HUES6 (cell line): Measurements from ENCODE around the gene FBXO11.
"Not testable (repeated sequence)": the region's sequence is repeated elsewhere in the genome, so short reads cannot be mapped to it uniquely, and the experiment has no call there.

Source experiments
- H3K27ac ChIP-seq: 2 replicates; pipeline ENCODE4 v1.7.0; 2013; ENCODE audit warnings: low read depth, mild to moderate bottlenecking, low read length, inconsistent platforms
- H3K27me3 ChIP-seq: 2 replicates; pipeline ENCODE4 v1.6.1; 2013; ENCODE audit warnings: low read length; ENCODE audit not compliant: control insufficient read depth, insufficient read depth
- H3K36me3 ChIP-seq: 2 replicates; pipeline ENCODE4 v1.6.1; 2013; ENCODE audit warnings: low read length; ENCODE audit not compliant: control insufficient read depth, insufficient read depth
- H3K4me1 ChIP-seq: 2 replicates; pipeline ENCODE4 v1.6.1; 2013; ENCODE audit warnings: low read length; ENCODE audit not compliant: control insufficient read depth, insufficient read depth
- H3K4me3 ChIP-seq: 2 replicates; pipeline ENCODE4 v1.5.1; 2013; ENCODE audit warnings: low read depth, low read length
- H3K9ac ChIP-seq: one replicate; pipeline ENCODE4 v1.6.1; 2013; ENCODE audit warnings: mild to moderate bottlenecking, low read length
- H3K9me3 ChIP-seq: 2 replicates; pipeline ENCODE4 v1.6.1; 2013; ENCODE audit warnings: low read depth, low read length; ENCODE audit not compliant: control insufficient read depth, insufficient read depth

Gene FBXO11

GRCh38 chr2:47870641-47871540 is 35.4 kb downstream of the FBXO11 start:
- no peaks in the 10 kb centered on the region for H3K9me3 ChIP-seq
- H3K36me3 ChIP-seq: no peaks in the 10 kb centered on the region
- H3K27me3 ChIP-seq: no peaks in the 10 kb centered on the region
- peaks cover 40% of the 10 kb centered on the region for H3K4me1 ChIP-seq
- H3K9ac ChIP-seq: no peak overlapping the region
- H3K27ac ChIP-seq: no peak overlapping the region; the same call in 1 of the 2 replicates
- no peak overlapping the region for H3K4me3 ChIP-seq

DNA sequence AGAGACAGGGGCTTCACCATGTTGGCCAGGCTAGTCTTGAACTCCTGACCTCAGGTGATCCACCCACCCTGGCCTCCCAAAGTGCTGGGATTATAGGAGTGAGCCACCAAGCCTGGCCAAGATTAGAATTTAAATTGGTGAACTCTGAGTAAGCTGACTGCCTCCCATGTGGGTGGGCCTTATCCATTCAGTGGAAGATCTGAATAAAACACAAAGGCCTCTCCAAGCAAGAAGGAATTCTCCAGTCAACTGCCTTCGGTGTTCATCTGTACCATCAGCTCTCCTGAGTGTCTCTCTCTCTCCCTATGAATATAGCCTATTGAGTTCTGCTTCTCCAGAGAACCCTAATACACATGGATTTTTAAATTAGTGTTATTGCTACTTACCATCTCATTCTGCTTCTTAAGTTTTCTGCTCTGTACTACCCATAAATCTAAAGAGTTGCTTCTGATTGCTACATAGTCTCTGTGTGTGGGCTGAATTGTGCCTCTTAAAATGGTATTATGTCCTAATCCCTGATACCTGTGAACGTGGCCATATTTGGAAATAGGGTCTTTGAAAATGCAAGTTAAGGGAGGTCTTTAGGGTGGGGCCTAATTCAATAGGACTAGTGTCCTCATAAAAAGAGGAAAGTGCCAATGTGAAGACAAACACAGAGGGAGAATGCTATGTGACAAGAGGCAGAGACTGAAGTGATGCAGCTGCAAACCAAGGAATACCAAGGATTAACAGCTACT is 36.3 kb downstream of the FBXO11 start:
- no peaks in the 10 kb centered on the region for H3K36me3 ChIP-seq
- H3K9ac ChIP-seq: no peak overlapping the region
- no peaks in the 10 kb centered on the region for H3K27me3 ChIP-seq
- H3K4me1 ChIP-seq: peaks cover 40% of the 10 kb centered on the region
- no peak overlapping the region; the same call in 1 of the 2 replicates for H3K4me3 ChIP-seq
- H3K27ac ChIP-seq: peak overlapping the region; percentile 43; the same call in 1 of the 2 replicates
- no peaks in the 10 kb centered on the region for H3K9me3 ChIP-seq

DNA sequence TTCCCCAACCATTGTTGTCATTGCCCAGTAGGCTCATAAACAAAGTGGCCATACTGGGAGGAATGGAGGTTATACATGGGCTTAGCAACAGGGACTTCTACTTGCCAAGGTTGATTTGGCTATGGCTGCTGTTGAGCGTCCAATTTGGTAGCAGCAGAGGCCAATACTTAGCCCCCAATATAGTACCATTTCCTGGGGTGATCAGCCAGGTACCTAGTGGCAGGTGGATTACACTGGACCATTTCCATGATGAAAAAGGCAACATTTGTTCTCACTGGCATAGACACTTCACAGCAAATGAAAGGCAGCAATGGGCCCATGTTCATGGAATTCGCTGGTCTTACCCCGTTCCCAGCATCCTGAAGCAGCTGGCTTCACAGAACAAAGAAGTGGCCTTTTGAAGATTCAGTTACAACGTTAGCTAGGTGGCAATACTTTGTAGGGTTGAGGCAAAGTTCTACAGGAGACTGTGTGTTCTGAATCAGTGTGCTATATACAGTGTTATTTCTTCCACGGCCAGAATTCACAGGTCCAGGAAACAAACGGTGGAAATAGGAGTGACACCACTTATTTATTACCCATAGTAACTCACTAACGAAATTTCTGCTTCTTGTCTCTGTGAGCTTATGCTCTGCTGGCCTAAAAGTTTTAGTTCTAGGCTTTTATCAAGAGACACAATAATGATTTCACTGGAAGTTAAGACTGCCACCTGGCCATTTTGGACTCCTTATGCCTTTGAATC is 37.5 kb downstream of the FBXO11 start:
- H3K27ac ChIP-seq: no peak overlapping the region

DNA sequence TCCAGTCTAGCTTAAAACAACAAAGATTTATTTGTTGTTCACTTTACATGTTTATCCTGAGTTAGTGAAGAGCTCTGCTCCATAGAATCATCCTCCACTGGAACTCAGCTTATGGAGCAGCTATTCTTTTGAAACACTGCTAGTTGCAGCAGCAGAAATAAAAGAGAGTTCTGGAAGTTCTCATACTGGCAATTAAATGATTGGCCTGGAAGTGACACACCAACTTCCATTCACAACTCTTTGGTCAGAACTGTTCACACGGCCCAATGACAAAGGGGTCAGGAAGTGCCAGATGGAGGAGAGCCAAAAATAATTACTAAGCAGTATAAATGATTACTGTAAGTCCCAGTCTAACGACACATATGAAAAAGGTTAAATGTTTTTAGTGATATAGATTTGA is 39.1 kb downstream of the FBXO11 start:
- Histone ChIP-seq H3K9ac (no peak overlapping the region), H3K9me3 (no peaks in the 10 kb centered on the region), H3K4me1 (peaks cover 30% of the 10 kb centered on the region), H3K27me3 (no peaks in the 10 kb centered on the region), H3K36me3 (no peaks in the 10 kb centered on the region), H3K4me3 (no peak overlapping the region), H3K27ac (no peak overlapping the region)

More for the DNA sequence above, 37.5 kb downstream of the FBXO11 start:
- Histone ChIP-seq H3K4me3 (no peak overlapping the region), H3K27me3 (no peaks in the 10 kb centered on the region), H3K9me3 (no peaks in the 10 kb centered on the region), H3K36me3 (no peaks in the 10 kb centered on the region), H3K4me1 (peaks cover 40% of the 10 kb centered on the region), H3K9ac (no peak overlapping the region)

- Histone ChIP-seq H3K36me3 (no peaks in the 10 kb centered on the region), H3K4me1 (peaks cover 7% of the 10 kb centered on the region; the same call in 1 of the 2 replicates), H3K27ac (no peak overlapping the region), H3K9me3 (no peaks in the 10 kb centered on the region), H3K9ac (no peak overlapping the region), H3K27me3 (no peaks in the 10 kb centered on the region), H3K4me3 (no peak overlapping the region)
Observed at GRCh38 chr2:47864566-47864965, 41.7 kb downstream of the FBXO11 start.

DNA sequence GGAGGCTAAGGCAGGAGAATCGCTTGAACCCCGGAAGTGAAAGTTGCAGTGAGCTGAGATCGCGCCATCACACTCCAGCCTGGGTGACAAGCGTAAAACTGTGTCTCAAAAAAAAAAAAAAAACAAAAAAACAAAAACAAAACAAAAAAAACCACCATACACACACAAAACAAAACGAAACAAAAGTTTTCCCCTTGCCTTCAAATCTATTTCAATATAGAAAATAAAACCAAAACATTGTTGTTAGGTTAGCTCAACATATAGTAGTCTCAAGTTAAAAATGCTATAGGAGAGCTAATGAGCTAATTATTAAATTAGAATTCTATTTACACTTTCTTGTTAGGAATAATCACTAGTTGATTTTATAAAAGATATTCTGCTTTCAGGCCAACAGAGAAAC is 43.3 kb downstream of the FBXO11 start:
- H3K36me3 ChIP-seq: no peaks in the 10 kb centered on the region; the same call in 1 of the 2 replicates
- no peak overlapping the region for H3K9ac ChIP-seq
- H3K4me3 ChIP-seq: no peak overlapping the region
- no peaks in the 10 kb centered on the region for H3K9me3 ChIP-seq
- H3K27me3 ChIP-seq: no peaks in the 10 kb centered on the region
- no peaks in the 10 kb centered on the region for H3K4me1 ChIP-seq
- H3K27ac ChIP-seq: no peak overlapping the region

GRCh38 chr2:47853067-47853777 is 53.1 kb downstream of the FBXO11 start:
- H3K36me3 ChIP-seq: not testable (repeated sequence)

DNA sequence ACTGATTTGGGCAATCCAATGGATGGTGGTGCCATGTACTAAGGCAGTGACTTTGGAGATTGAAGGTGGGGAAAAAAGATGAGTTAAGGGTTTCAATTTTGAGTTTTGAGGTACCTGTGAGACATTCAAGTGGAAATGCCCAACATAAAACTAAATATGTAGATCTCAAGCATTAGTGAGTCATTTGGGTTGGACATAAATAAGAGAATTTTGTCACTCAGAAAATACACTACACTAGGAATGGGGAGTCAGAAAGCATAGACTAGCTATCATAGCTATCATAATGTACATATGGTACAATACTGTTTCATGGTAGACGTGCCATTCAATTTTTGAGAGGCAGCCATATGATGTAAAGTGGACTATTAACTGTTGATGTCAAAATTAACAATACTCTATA is 56.1 kb downstream of the FBXO11 start:
- Histone ChIP-seq H3K27me3 (no peaks in the 10 kb centered on the region), H3K9me3 (no peaks in the 10 kb centered on the region), H3K9ac (no peak overlapping the region), H3K4me3 (no peak overlapping the region), H3K4me1 (no peaks in the 10 kb centered on the region), H3K36me3 (no peaks in the 10 kb centered on the region), H3K27ac (no peak overlapping the region)

More at GRCh38 chr2:47853067-47853777, 53.1 kb downstream of the FBXO11 start:
- H3K9ac ChIP-seq, H3K4me3 ChIP-seq, H3K9me3 ChIP-seq, H3K4me1 ChIP-seq, H3K27me3 ChIP-seq, H3K27ac ChIP-seq: not testable (repeated sequence)

DNA sequence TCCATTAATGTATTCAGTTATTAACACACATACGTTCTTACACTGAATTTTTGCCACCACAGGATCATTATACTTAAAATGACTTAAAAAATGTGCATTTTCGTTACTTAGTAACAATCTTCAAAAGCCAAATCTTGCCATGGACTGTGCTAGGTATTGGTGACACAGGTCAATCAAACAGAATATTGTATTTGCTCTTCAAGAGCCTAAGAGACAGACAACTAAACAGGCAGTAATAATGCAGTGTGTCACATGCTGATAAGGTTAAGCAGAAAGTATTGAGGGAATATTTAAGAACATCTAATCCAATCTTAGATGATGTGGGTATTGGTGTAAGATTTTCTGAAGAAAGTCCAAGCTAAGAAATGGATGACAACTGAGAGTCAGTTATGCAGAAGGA is 56.9 kb downstream of the FBXO11 start:
- Histone ChIP-seq H3K9ac (no peak overlapping the region), H3K27me3 (no peaks in the 10 kb centered on the region), H3K9me3 (no peaks in the 10 kb centered on the region), H3K4me3 (no peak overlapping the region), H3K36me3 (no peaks in the 10 kb centered on the region), H3K4me1 (no peaks in the 10 kb centered on the region), H3K27ac (no peak overlapping the region)

GRCh38 chr2:47844162-47844561 is 62.1 kb downstream of the FBXO11 start:
- Histone ChIP-seq H3K4me3 (no peak overlapping the region), H3K9ac (no peak overlapping the region), H3K27ac (no peak overlapping the region), H3K9me3 (no peaks in the 10 kb centered on the region), H3K4me1 (no peaks in the 10 kb centered on the region), H3K27me3 (no peaks in the 10 kb centered on the region), H3K36me3 (peaks cover 5% of the 10 kb centered on the region)
